Neuronal stem cell (in vitro differentiated cells): Measurements from ENCODE around the gene GPC2.

ENCODE experiments used
- DNase-seq: peaks from one replicate; pipeline ENCODE4 v3.0.0-alpha.2; 2013; ENCODE audit warnings: low spot score
- H2AFZ ChIP-seq: one replicate; pipeline ENCODE4 v1.6.1; 2013; ENCODE audit warnings: mild to moderate bottlenecking, low read length, inconsistent platforms
- H2AK5ac ChIP-seq: 2 replicates; pipeline ENCODE4 v1.6.1; 2013; ENCODE audit warnings: low read depth, mild to moderate bottlenecking, inconsistent platforms, low read length, moderate library complexity, mixed read lengths
- H2BK120ac ChIP-seq: 2 replicates; pipeline ENCODE4 v1.6.1; 2013; ENCODE audit warnings: low read depth, mild to moderate bottlenecking, inconsistent platforms, low read length, moderate library complexity, mixed read lengths
- H2BK12ac ChIP-seq: one replicate; pipeline ENCODE4 v1.6.1; 2013; ENCODE audit warnings: low read length, inconsistent platforms
- H2BK15ac ChIP-seq: 2 replicates; pipeline ENCODE4 v1.6.1; 2013; ENCODE audit warnings: mild to moderate bottlenecking, low read length, inconsistent platforms, mixed read lengths
- H2BK5ac ChIP-seq: one replicate; pipeline ENCODE4 v1.6.1; 2013; ENCODE audit warnings: inconsistent platforms, mild to moderate bottlenecking, low read length, moderate library complexity
- H3K14ac ChIP-seq: one replicate; pipeline ENCODE4 v1.6.1; 2013; ENCODE audit warnings: low read length, inconsistent platforms
- H3K18ac ChIP-seq: 2 replicates; pipeline ENCODE4 v1.6.1; 2013; ENCODE audit warnings: low read length, inconsistent platforms
- H3K23ac ChIP-seq: 2 replicates; pipeline ENCODE4 v1.6.1; 2013; ENCODE audit warnings: low read depth, mild to moderate bottlenecking, mixed read lengths, low read length, inconsistent platforms; ENCODE audit not compliant: poor library complexity
- H3K27ac ChIP-seq: replicated peaks from 3 replicates; pipeline ENCODE4 v1.5.1; 2013; ENCODE audit warnings: low read length, inconsistent platforms
- H3K27me3 ChIP-seq, 3 experiments: 2 replicates each; pipeline ENCODE4 v1.6.1; 2013; ENCODE audit warnings: low read length in 3 of 3, mild to moderate bottlenecking in 2 of 3, inconsistent platforms in 1 of 3, low read depth in 1 of 3, mixed read lengths in 1 of 3, moderate library complexity in 1 of 3; ENCODE audit not compliant: control insufficient read depth in 3 of 3, insufficient read depth in 3 of 3
- H3K36me3 ChIP-seq, 2 donors: replicated peaks in 1 of 2; 2 replicates each; pipeline ENCODE4 v1.6.1; 2013; ENCODE audit warnings: low read length in 2 of 2; ENCODE audit not compliant: control insufficient read depth in 2 of 2, insufficient read depth in 2 of 2
- H3K4ac ChIP-seq: 2 replicates; pipeline ENCODE4 v1.6.1; 2013; ENCODE audit warnings: inconsistent platforms, mild to moderate bottlenecking, low read length, moderate library complexity
- H3K4me1 ChIP-seq, 2 donors: 1 replicate in 1 of 2; 2 replicates in 1 of 2; pipeline ENCODE4 v1.6.1; 2013; ENCODE audit warnings: low read length in 2 of 2, low read depth in 1 of 2; ENCODE audit not compliant: control insufficient read depth in 2 of 2, insufficient read depth in 1 of 2
- H3K4me2 ChIP-seq: one replicate; pipeline ENCODE4 v1.6.1; 2013; ENCODE audit warnings: mild to moderate bottlenecking, low read length, inconsistent platforms; ENCODE audit not compliant: insufficient read depth, poor library complexity, severe bottlenecking
- H3K4me3 ChIP-seq, 2 donors: 2 replicates each; pipeline ENCODE4 v1.5.1; 2013; ENCODE audit warnings: low read length in 2 of 2, mild to moderate bottlenecking in 2 of 2, inconsistent platforms in 1 of 2, moderate library complexity in 1 of 2
- H3K79me1 ChIP-seq: one replicate; pipeline ENCODE4 v1.6.1; 2013; ENCODE audit warnings: low read depth, mild to moderate bottlenecking, inconsistent platforms, low read length, moderate library complexity
- H3K9ac ChIP-seq: one replicate; pipeline ENCODE4 v1.6.1; 2013; ENCODE audit warnings: mild to moderate bottlenecking, low read depth, low read length, inconsistent platforms; ENCODE audit not compliant: poor library complexity
- H3K9me3 ChIP-seq, 2 donors: replicated peaks in 1 of 2; 2 replicates each; pipeline versions ENCODE3 to v1.6.1; 2013; ENCODE audit warnings: low read length in 2 of 2, mild to moderate bottlenecking in 2 of 2, inconsistent platforms in 1 of 2, low read depth in 1 of 2, mixed read lengths in 1 of 2, moderate library complexity in 1 of 2; ENCODE audit not compliant: control insufficient read depth in 2 of 2, insufficient read depth in 1 of 2
- H4K8ac ChIP-seq: one replicate; pipeline ENCODE4 v1.6.1; 2013; ENCODE audit warnings: low read depth, mild to moderate bottlenecking, inconsistent platforms, low read length, moderate library complexity
- H4K91ac ChIP-seq: one replicate; pipeline ENCODE4 v1.6.1; 2013; ENCODE audit warnings: low read length, low read depth, mild to moderate bottlenecking, inconsistent platforms; ENCODE audit not compliant: poor library complexity
- WGBS, 2 donors: extraction: QIAGEN DNeasy Blood & Tissue Kit; methylation state at CpG; one replicate each; pipeline ENCODE4 v1.1.7; 2013; ENCODE audit warnings: missing lambda C conversion rate in 2 of 2, mixed read lengths in 1 of 2; ENCODE audit not compliant: insufficient read length in 2 of 2, insufficient replicate concordance in 1 of 2; ENCODE audit errors: extremely low coverage in 2 of 2; 5-methylcytosine and 5-hydroxymethylcytosine counted together

Gene GPC2

DNA sequence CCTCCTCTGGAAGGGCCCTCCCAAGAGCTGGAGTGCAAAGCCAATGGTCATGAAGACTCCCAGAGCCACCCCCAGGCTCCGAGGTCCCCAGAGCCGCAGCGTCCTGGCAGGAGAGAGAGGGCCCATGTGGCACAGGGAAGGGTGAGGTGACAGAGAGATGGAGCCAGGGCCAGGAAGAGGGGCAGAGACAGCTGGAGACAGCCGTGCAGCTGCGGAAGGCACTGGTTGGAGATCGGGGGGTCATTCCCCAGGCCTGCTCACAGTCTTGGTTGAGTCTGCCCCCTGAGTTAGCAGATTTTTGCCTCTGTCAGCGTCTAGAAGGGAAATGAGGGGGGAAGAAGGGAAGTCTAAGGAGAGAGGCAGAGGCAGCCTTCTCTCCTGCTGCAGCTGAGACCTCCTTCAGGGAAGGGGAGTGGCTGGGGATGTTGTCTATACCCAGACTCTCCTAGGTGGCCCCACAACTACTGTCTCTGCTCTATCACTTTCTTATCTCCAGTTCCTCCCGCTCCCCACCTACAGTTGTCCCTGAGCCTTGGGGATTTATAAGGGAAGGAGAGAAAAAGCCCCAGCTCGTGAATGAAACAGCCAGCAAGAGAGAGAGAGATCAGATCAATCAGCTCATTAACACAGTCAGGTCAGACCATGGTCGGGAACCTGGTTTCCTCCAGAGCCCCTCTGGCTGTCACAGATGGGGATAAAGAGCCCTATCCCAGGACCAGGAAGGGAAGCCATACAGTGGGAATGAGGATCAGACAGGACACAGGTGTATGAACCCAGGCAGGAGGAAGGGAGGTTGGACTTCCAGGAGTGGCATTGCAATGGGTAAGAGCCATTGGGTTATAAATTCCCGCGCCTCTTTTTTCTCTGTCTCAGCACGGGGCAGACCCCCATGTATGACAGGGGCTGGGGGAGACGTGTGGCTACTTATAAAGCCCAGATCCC lies 9.9 kb downstream of the GPC2 start:
- Histone ChIP-seq H3K36me3 (peaks cover 0 to 23% of the 10 kb centered on the region in 2 donors), H3K4me1 (peaks cover 24 to 28% of the 10 kb centered on the region in 2 donors), H3K27ac (no peak overlapping the region), H2BK12ac (no peak overlapping the region), H3K4me2 (peak overlapping the region; percentile 26), H3K18ac (peak overlapping the region; percentile 6), H4K8ac (no peak overlapping the region), H2BK15ac (peak overlapping the region; percentile 95), H3K14ac (no peak overlapping the region), H3K9me3 (no peaks in the 10 kb centered on the region), H3K4ac (no peak overlapping the region), H2BK5ac (no peak overlapping the region), H3K4me3 (no peak overlapping the region), H2BK120ac (peak overlapping the region; percentile 64), H3K27me3 (peaks cover 0 to 36% (median 0%) of the 10 kb centered on the region in 3 experiments), H2AFZ (peak overlapping the region; percentile 85), H2AK5ac (peak overlapping the region; percentile 88), H3K9ac (no peak overlapping the region), H3K79me1 (peaks cover 2% of the 10 kb centered on the region), H3K23ac (peak overlapping the region; percentile 51), H4K91ac (no peak overlapping the region)
- no peak for DNase-seq
- no CpG with 5 or more reads among the region's 14 CpGs for WGBS, 2 donors

DNA sequence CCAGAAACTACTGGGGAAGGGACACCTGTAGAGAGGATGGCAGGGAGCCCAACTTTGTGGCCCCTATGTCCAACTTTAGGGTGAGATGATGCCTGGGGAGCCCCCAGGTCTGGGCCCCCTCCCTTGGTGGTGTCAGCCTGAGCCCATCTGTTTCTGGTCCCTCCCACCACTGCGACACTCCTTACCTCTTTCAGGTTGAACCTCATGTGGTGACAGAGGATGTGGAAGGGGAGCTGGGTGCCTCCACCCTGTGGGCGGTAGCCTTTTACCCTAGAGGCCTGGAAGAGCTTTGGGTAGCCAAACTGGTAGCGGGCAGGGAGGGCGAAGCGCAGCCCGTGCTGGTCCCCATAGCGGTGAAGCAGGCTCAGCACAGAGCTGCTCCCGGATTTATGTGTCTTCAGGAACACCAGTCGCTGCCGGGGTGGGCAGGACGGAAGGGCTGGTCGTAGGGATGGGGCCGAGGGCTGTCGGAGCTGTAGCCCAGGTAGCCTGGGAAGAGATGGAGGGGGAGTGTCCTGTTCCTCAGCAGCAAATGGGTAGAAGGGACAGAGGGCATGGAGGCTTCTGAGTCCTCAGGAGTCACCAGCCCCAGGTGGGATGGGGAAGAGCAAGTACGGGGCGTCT lies 10.8 kb downstream of the GPC2 start:
- H3K4ac ChIP-seq: no peak overlapping the region
- no peak overlapping the region for H4K91ac ChIP-seq
- no CpG with 5 or more reads among the region's 16 CpGs for WGBS, 2 donors
- H3K4me1 ChIP-seq: peaks cover 24% of the 10 kb centered on the region in 2 donors
- H2BK15ac ChIP-seq: peak overlapping the region; percentile 95
- H3K18ac ChIP-seq: peak overlapping the region; percentile 6
- no peak overlapping the region for H2BK5ac ChIP-seq
- no peak overlapping the region for H3K14ac ChIP-seq
- H2AFZ ChIP-seq: no peak overlapping the region
- peaks cover 0 to 17% of the 10 kb centered on the region in 2 donors for H3K36me3 ChIP-seq
- H3K9me3 ChIP-seq: no peaks in the 10 kb centered on the region
- no peak overlapping the region for H3K27ac ChIP-seq
- H3K4me3 ChIP-seq: no peak overlapping the region
- no peak for DNase-seq
- H4K8ac ChIP-seq: no peak overlapping the region
- H3K27me3 ChIP-seq: peaks cover 0 to 30% (median 0%) of the 10 kb centered on the region in 3 experiments
- H2AK5ac ChIP-seq: peak overlapping the region; percentile 88
- no peak overlapping the region for H3K4me2 ChIP-seq
- H3K23ac ChIP-seq: peak overlapping the region; percentile 51
- H3K9ac ChIP-seq: no peak overlapping the region
- no peak overlapping the region for H2BK12ac ChIP-seq
- no peaks in the 10 kb centered on the region for H3K79me1 ChIP-seq
- peak overlapping the region; percentile 64 for H2BK120ac ChIP-seq

DNA sequence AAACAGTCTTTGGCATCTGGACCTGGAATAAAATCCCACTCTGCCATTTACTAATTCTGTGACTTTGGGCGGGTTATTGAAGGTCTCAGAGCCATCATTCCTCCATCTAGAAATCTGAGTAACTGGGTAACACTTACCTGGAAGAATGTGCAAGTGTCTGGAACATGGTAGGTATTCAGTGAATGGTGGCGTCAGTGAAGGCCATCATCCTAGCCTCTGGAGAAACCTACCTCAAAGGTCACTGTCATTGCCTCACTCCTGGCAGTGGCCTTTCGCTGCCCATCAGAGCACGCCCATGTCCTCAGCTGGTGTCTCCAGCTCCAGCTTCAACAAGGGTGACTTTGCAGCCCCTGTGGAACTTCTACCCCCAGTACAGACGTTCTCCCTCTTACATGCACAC lies 13.3 kb downstream of the GPC2 start:
- H3K4me3 ChIP-seq: no peak overlapping the region
- H2AFZ ChIP-seq: no peak overlapping the region
- H3K79me1 ChIP-seq: no peaks in the 10 kb centered on the region

DNA sequence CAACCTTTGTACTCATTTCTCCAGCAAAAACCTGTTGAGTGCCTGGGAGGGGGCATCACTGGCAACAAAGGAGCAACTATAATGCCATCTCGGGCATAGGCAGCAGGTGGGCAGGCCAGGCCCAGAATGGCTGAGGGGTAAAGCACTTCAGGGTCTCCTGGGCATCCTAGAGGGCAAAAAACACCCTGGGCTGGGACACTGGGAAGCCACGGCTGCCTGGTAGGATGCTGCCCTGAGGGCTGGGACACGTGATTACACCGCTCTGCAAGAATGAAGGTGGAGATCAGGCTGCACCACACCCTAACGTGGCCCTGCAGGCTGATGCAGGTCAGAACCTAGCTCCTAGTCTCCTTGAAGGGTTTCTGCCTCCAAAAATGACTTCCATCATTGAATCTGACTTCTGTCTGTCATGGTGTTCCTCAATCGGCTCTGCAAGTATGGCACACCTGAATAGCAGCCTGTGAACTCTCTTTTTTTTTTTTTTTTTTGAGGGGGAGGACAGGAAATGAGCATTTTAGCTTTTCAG lies 14.1 kb downstream of the GPC2 start:
- Histone ChIP-seq H2AFZ (no peak overlapping the region), H2BK15ac (no peak overlapping the region), H2BK12ac (no peak overlapping the region), H3K9me3 (no peaks in the 10 kb centered on the region), H4K91ac (no peak overlapping the region), H3K23ac (no peak overlapping the region), H3K27ac (no peak overlapping the region), H4K8ac (peak overlapping the region; percentile 19), H3K79me1 (no peaks in the 10 kb centered on the region), H3K18ac (no peak overlapping the region), H3K4me3 (no peak overlapping the region), H3K9ac (no peak overlapping the region), H3K4me2 (no peak overlapping the region), H2BK120ac (no peak overlapping the region), H2AK5ac (peak overlapping the region; percentile 94), H2BK5ac (no peak overlapping the region), H3K4ac (no peak overlapping the region), H3K14ac (no peak overlapping the region), H3K27me3 (peaks cover 0 to 18% (median 0%) of the 10 kb centered on the region in 3 experiments), H3K4me1 (peaks cover 13 to 14% of the 10 kb centered on the region in 2 donors), H3K36me3 (no peaks in the 10 kb centered on the region)
- no peak for DNase-seq
- WGBS, 2 donors: no CpG with 5 or more reads among the region's 6 CpGs

More for the DNA sequence above, 13.3 kb downstream of the GPC2 start:
- Histone ChIP-seq H2BK12ac (no peak overlapping the region), H4K91ac (no peak overlapping the region), H3K14ac (no peak overlapping the region), H3K27me3 (peaks cover 0 to 18% (median 0%) of the 10 kb centered on the region in 3 experiments), H2BK120ac (no peak overlapping the region), H3K4ac (no peak overlapping the region), H3K4me1 (peaks cover 19 to 20% of the 10 kb centered on the region in 2 donors), H3K9ac (no peak overlapping the region), H2AK5ac (peak overlapping the region; percentile 68), H3K4me2 (no peak overlapping the region), H3K23ac (no peak overlapping the region), H4K8ac (no peak overlapping the region), H3K9me3 (no peaks in the 10 kb centered on the region), H2BK15ac (no peak overlapping the region), H3K27ac (no peak overlapping the region), H3K18ac (no peak overlapping the region), H2BK5ac (no peak overlapping the region), H3K36me3 (no peaks in the 10 kb centered on the region)
- no peak for DNase-seq
- WGBS, 2 donors: no CpG with 5 or more reads among the region's 5 CpGs
